Measurements from ENCODE around the gene PCNX3.

PCNX3 gene

GRCh38 chr11:65651589-65652510 lies 36.3 kb downstream of the PCNX3 start:
- no peak for TF ChIP-seq CTCF (IDR thresholded peaks at IDR 0.05; ENCODE audit: low read depth, low read length, missing control alignments)
- no peak for DNase-seq (ENCODE audit: low read depth)
- peak overlapping the region; percentile 52 for H3K4me3 ChIP-seq (ENCODE audit: low read depth, low read length)

GRCh38 chr11:65652511-65653228 lies 37.1 kb downstream of the PCNX3 start:
- DNase-seq (ENCODE audit: low read depth), result peak; percentile 65
- no peak for TF ChIP-seq CTCF (IDR thresholded peaks at IDR 0.05; ENCODE audit: low read depth, low read length, missing control alignments)
- H3K4me3 ChIP-seq (ENCODE audit: low read depth, low read length), result peak overlapping the region; percentile 55

- no peak for DNase-seq (ENCODE audit: low read depth)
- TF ChIP-seq CTCF (IDR thresholded peaks at IDR 0.05; ENCODE audit: low read depth, low read length, missing control alignments), result no peak
Measured at GRCh38 chr11:65653229-65654225, 38.0 kb downstream of the PCNX3 start.

GRCh38 chr11:65654375-65655349 lies 39.1 kb downstream of the PCNX3 start:
- DNase-seq (ENCODE audit: low read depth), result no peak
- no peak for TF ChIP-seq CTCF (IDR thresholded peaks at IDR 0.05; ENCODE audit: low read depth, low read length, missing control alignments)
- no peak overlapping the region for H3K4me3 ChIP-seq (ENCODE audit: low read depth, low read length)

More at GRCh38 chr11:65653229-65654225, 38.0 kb downstream of the PCNX3 start:
- peak overlapping the region; percentile 55 for H3K4me3 ChIP-seq (ENCODE audit: low read depth, low read length)

- DNase-seq (ENCODE audit: low read depth), result no peak
- no peak for TF ChIP-seq CTCF (IDR thresholded peaks at IDR 0.05; ENCODE audit: low read depth, low read length, missing control alignments)
- no peak overlapping the region for H3K4me3 ChIP-seq (ENCODE audit: low read depth, low read length)
Measured at GRCh38 chr11:65655570-65656332, 40.2 kb downstream of the PCNX3 start.

Data from GM12864 (cell line).